IPS-11a (cell line): ENCODE data around the gene JAZF1.
A peak's percentile ranks its signal among the peaks of the same experiment; 100 is the strongest.

Source experiments
- H3K4me3 ChIP-seq: one replicate; pipeline ENCODE4 v1.5.1; 2013; ENCODE audit warnings: low read depth, low read length, control low read depth

JAZF1 gene

DNA sequence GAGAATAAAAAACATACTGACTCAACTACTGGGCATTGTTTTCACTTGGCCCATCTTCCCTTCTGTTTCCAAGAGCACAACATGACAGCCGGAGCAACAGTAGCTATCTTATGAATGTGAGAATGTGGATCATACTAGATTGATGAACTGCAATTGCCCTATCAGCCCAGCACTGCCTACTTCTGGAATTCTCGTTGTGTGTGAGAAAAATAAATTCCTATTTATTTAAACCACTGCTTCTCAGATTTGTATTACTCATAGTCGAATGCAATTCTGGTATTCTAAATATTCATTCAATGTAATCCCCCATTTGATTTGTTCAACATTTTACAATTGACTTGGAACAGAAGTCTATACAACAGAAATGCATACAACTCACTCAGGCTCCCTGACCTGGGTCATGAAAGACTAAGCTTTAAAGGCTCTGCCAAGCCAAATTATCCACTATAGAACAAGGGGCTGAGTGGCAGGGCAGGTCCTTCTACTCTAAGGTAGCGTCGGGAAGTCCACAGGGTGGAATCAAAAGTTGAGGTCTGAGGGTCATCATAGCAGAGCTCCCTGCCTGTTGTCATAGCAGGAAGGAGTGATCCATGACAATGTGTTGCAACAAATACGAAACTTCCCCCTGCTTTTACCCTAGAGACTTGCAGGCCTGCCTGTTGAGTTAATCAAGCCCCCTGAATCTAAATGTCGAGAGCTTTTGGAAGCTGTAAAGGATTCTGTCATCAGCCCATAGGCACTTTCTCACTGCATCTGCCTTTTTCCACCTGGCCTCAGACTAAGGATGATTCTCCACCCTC, 12.4 kb upstream of the JAZF1 start:
- H3K4me3 ChIP-seq, result no peak overlapping the region

DNA sequence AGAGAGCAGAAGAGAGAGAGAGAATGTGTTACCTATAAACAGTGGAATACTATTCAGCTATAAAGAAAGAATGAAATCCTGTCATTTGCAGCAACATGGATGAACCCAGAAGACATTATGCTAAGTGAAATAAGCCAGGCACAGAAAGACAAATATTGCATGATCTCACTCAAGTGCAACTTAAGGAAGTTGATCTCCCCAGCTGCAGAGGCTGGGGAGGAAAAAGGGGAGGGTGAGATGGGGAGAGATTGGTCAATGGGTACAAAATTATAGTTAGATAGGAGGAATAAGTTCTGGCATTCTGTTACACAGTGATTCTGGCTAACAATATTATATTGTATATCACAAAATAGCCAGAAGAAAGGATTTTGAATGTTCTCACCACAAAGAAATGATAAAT, 11.2 kb upstream of the JAZF1 start:
- no peak overlapping the region for H3K4me3 ChIP-seq

GRCh38 chr7:28191184-28191583, 10.6 kb upstream of the JAZF1 start:
- H3K4me3 ChIP-seq, result no peak overlapping the region

GRCh38 chr7:28190077-28190710, 9.6 kb upstream of the JAZF1 start:
- H3K4me3 ChIP-seq, result no peak overlapping the region

- H3K4me3 ChIP-seq, result no peak overlapping the region
Observed at GRCh38 chr7:28187012-28187411, 6.4 kb upstream of the JAZF1 start.

GRCh38 chr7:28183627-28184026, 3.0 kb upstream of the JAZF1 start:
- H3K4me3 ChIP-seq, result no peak overlapping the region

- H3K4me3 ChIP-seq, result no peak overlapping the region
Observed at GRCh38 chr7:28182071-28182471, 1.5 kb upstream of the JAZF1 start.

DNA sequence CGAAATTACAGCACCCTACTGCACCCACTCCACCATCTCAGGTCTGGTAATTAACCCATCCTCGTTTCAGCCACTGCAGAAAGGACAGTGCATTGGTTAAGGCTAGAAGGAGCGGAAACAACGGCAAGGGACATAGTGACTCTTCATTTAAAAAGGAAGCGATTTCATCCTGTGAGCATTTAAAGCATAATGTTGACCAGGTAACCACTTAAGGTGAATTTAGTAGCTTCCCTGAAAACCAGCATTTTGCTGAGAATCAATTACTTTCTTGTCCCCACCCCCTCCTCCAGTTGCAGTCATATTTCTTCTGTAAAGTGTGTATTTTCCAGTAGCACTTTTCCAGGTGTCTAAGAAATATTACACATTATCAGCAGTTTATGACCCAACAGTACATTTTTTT, 821 bp upstream of the JAZF1 start:
- no peak overlapping the region for H3K4me3 ChIP-seq

DNA sequence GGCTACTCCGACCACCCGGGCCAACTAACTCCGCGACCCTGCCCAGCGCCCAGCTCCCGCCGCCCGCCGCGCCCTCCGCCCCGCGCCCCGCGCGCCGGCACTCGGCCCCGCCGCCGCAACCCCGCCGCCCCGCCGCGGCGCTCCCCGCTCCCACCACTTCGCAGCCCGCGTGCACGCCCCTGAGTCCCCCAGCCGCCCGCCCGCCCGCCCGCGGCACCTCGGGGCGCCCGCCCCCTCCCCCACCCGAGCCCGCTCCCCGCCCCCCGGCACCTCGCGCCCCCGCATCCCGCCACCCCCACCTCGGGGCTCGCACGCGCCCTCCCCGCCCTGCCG, 598 bp downstream of the JAZF1 start:
- H3K4me3 ChIP-seq, result peak overlapping the region; percentile 13

GRCh38 chr7:28179120-28180030, 1.2 kb downstream of the JAZF1 start:
- H3K4me3 ChIP-seq, result peak overlapping the region; percentile 51

DNA sequence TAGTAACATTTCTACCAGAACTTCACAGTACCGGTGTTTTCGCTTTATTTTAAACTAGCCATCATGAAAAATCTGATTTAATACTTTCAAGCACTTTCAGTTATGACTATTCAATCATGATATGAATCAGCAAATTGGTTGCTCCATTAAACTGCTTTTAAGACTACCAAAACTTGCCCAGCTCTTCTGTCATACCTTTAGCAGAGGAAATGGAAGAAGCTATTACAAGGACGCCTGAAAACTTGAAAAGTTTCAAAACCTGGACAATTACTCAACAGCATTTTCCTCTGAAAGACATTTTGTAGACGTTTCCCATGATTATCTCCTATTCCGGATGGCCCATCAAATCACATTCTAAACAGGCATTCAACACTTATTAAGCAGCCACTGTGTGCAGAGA, 2.0 kb downstream of the JAZF1 start:
- H3K4me3 ChIP-seq, result peak overlapping the region; percentile 51

- no peak overlapping the region for H3K4me3 ChIP-seq
Observed at GRCh38 chr7:28177836-28178235, 2.8 kb downstream of the JAZF1 start.

DNA sequence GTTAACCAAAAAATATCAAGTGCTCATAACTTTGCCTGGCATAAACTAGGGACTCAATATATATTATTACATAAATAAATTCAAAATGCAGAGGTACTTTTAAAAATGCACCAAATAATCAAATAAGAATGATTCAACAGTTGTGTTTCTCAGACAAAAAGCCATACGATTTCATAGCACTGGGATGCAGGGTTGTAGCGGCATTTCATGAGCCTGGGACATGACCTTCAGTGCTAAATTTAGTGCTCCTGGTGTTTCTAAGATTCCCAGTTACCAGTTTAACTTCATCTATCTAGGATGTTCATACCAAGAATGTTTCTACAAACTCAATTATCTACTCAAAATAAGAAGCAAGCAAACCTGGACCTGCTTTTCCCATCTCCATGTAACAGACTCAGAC, 4.0 kb downstream of the JAZF1 start:
- no peak overlapping the region for H3K4me3 ChIP-seq

- no peak overlapping the region for H3K4me3 ChIP-seq
Observed at GRCh38 chr7:28176174-28176573, 4.4 kb downstream of the JAZF1 start.

GRCh38 chr7:28174901-28175661, 5.5 kb downstream of the JAZF1 start:
- H3K4me3 ChIP-seq, result no peak overlapping the region

- H3K4me3 ChIP-seq, result no peak overlapping the region
Observed at GRCh38 chr7:28174442-28174841, 6.2 kb downstream of the JAZF1 start.

GRCh38 chr7:28173531-28173930, 7.1 kb downstream of the JAZF1 start:
- no peak overlapping the region for H3K4me3 ChIP-seq

GRCh38 chr7:28172958-28173357, 7.6 kb downstream of the JAZF1 start:
- no peak overlapping the region for H3K4me3 ChIP-seq

- no peak overlapping the region for H3K4me3 ChIP-seq
Observed at GRCh38 chr7:28170701-28171100, 9.9 kb downstream of the JAZF1 start.

DNA sequence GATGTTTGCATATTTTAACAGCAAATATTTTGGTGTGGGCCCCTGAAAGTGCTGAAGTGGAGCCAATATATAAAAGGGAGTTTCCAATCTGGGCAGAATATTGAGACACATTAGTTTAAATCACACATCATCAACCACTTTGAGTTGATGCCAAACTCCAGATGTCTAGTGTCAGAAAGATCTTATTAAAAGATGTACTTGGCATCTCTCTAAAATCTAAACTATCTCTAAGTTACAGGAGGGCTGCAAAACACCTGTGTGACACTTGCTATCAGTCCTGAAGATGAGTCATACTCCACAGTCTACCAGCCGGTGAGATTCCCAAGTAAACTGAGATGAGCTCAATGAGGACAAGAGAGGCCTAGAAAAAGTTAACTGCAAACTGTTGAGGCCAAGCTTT, 11.4 kb downstream of the JAZF1 start:
- no peak overlapping the region for H3K4me3 ChIP-seq
